SK-N-MC (cell line): Measurements from ENCODE around the gene IGFLR1.

Experiments used
- DNase-seq: peaks from one replicate; pipeline ENCODE4 v3.0.0-alpha.2; 2011; ENCODE audit warnings: low read depth, low spot score
- H3K27ac ChIP-seq: fragments of 200-600 bp; sonication (generic); 2 replicates; pipeline ENCODE4 v1.5.1; 2016; ENCODE audit warnings: mixed run types
- H3K36me3 ChIP-seq: fragments of 200-600 bp; sonication (generic); 2 replicates; pipeline ENCODE4 v1.6.1; 2017; ENCODE audit warnings: antibody characterized with exemption, low read length, mixed read lengths; ENCODE audit not compliant: insufficient read depth
- H3K4me3 ChIP-seq: fragments of 200-600 bp; sonication (generic); 2 replicates; pipeline ENCODE4 v1.5.1; 2016
- H3K9ac ChIP-seq: fragments of 200-600 bp; sonication (generic); 2 replicates; pipeline ENCODE4 v1.8.0; 2017; ENCODE audit warnings: mixed run types, mixed read lengths; ENCODE audit not compliant: insufficient read length
- H3K9me3 ChIP-seq: fragments of 200-600 bp; sonication (generic); 2 replicates; pipeline ENCODE4 v1.6.1; 2017; ENCODE audit warnings: low read depth, mild to moderate bottlenecking, antibody characterized with exemption, low read length, moderate library complexity, mixed read lengths
- EZH2 ChIP-seq: fragments of 200-600 bp; sonication (generic); IDR thresholded peaks from one replicate; pipeline ENCODE4 v1.6.1; 2017; ENCODE audit warnings: antibody characterized with exemption
- FOXP2 ChIP-seq: optimal IDR thresholded peaks from 2 replicates; pipeline ENCODE3; 2011; ENCODE audit warnings: mild to moderate bottlenecking, moderate library complexity; ENCODE audit not compliant: insufficient read depth; ENCODE audit errors: extremely low read length, control extremely low read depth
- POLR2AphosphoS5 ChIP-seq: IDR thresholded peaks from 2 replicates; pipeline ENCODE4 v1.6.1; 2012; ENCODE audit warnings: mild to moderate bottlenecking, low read depth, low read length, borderline replicate concordance

IGFLR1 gene

GRCh38 chr19:35739275-35740107 lies 2.8 kb downstream of the IGFLR1 start:
- H3K36me3 ChIP-seq, result peaks cover 33% of the 10 kb centered on the region; the same call in 1 of the 2 replicates
- no peak overlapping the region for H3K9ac ChIP-seq
- no peaks in the 10 kb centered on the region for H3K9me3 ChIP-seq
- no peak overlapping the region for H3K27ac ChIP-seq
- DNase-seq, result no peak
- TF ChIP-seq EZH2 (no peak), POLR2AphosphoS5 (peak; percentile 15; the same call in 1 of the 2 replicates)
- peak overlapping the region; percentile 86 for H3K4me3 ChIP-seq

DNA sequence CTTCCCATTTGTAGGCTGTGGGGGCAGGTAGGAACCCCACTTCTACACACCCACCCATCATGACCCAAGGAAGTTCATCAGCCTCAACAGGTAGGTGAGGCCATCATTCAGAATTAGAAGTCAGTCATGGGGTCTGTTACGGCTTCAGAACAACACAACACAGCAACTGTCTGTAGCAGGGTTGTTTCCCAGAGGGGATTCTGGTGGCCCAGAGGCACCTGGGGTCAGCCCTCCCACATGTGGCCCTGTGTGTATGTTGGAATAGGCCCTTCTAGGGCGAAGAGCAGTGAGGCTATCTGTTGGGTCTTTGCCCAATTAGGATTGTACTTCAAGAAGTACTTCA lies 3.4 kb downstream of the IGFLR1 start:
- peaks cover 33% of the 10 kb centered on the region; the same call in 1 of the 2 replicates for H3K36me3 ChIP-seq
- TF ChIP-seq EZH2 (no peak), POLR2AphosphoS5 (no peak), FOXP2 (no peak)
- H3K9ac ChIP-seq, result no peak overlapping the region
- DNase-seq, result no peak
- H3K9me3 ChIP-seq, result no peaks in the 10 kb centered on the region
- no peak overlapping the region for H3K27ac ChIP-seq
- no peak overlapping the region for H3K4me3 ChIP-seq

DNA sequence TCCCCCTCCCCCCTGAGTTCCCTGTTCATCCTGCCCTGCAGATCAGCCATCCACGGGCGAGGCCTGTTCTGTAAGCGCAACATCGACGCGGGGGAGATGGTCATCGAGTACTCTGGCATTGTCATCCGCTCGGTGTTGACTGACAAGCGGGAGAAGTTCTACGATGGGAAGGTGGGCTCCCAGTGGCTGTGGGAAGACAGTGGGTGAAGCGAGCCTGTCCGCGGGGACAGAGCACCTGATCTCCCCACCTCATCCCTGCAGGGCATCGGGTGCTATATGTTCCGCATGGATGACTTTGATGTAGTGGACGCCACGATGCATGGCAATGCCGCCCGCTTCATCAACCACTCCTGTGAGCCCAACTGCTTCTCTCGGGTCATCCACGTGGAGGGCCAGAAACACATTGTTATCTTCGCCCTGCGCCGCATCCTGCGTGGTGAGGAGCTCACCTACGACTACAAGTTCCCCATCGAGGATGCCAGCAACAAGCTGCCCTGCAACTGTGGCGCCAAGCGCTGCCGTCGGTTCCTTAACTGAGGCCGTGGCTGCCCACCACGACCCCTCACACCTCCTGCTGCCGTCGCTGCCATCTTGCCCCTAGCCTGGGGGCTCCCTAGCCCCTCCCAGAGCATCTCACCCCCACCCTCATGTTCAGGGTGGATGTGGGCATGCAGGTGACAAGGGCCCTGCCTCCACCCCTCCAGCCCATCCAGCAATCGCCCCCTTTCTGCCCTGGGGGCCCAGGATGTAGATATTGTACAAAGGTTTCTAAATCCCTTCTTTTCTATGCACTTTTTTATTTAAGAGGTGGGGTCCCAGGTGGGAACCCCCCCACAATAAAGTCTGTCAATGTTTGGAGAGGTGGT lies 4.0 kb downstream of the IGFLR1 start:
- Histone ChIP-seq H3K9ac (no peak overlapping the region), H3K27ac (no peak overlapping the region), H3K36me3 (peaks cover 32% of the 10 kb centered on the region; the same call in 1 of the 2 replicates), H3K4me3 (no peak overlapping the region), H3K9me3 (no peaks in the 10 kb centered on the region)
- TF ChIP-seq POLR2AphosphoS5 (no peak), EZH2 (no peak), FOXP2 (no peak)
- DNase-seq, result no peak

GRCh38 chr19:35736913-35737886 lies 5.1 kb downstream of the IGFLR1 start:
- DNase-seq, result no peak
- TF ChIP-seq EZH2, result no peak
- no peak for TF ChIP-seq POLR2AphosphoS5
- no peak for TF ChIP-seq FOXP2
- Histone ChIP-seq H3K4me3 (no peak overlapping the region), H3K36me3 (peaks cover 37% of the 10 kb centered on the region; the same call in 1 of the 2 replicates), H3K9ac (no peak overlapping the region), H3K9me3 (no peaks in the 10 kb centered on the region), H3K27ac (no peak overlapping the region)

- no peak for DNase-seq
Observed at GRCh38 chr19:35734889-35735288, 7.4 kb downstream of the IGFLR1 start.

GRCh38 chr19:35734273-35734672 lies 8.0 kb downstream of the IGFLR1 start:
- no peaks in the 10 kb centered on the region for H3K9me3 ChIP-seq
- H3K9ac ChIP-seq, result no peak overlapping the region
- H3K27ac ChIP-seq, result no peak overlapping the region
- TF ChIP-seq POLR2AphosphoS5 (no peak), EZH2 (no peak), FOXP2 (no peak)
- H3K4me3 ChIP-seq, result no peak overlapping the region
- no peak for DNase-seq
- peaks cover 57% of the 10 kb centered on the region; the same call in 1 of the 2 replicates for H3K36me3 ChIP-seq

More at GRCh38 chr19:35734889-35735288, 7.4 kb downstream of the IGFLR1 start:
- no peaks in the 10 kb centered on the region for H3K9me3 ChIP-seq
- no peak overlapping the region for H3K4me3 ChIP-seq
- H3K36me3 ChIP-seq, result peaks cover 51% of the 10 kb centered on the region; the same call in 1 of the 2 replicates
- no peak overlapping the region for H3K9ac ChIP-seq
- no peak overlapping the region for H3K27ac ChIP-seq
- TF ChIP-seq POLR2AphosphoS5 (no peak), EZH2 (no peak), FOXP2 (no peak)

DNA sequence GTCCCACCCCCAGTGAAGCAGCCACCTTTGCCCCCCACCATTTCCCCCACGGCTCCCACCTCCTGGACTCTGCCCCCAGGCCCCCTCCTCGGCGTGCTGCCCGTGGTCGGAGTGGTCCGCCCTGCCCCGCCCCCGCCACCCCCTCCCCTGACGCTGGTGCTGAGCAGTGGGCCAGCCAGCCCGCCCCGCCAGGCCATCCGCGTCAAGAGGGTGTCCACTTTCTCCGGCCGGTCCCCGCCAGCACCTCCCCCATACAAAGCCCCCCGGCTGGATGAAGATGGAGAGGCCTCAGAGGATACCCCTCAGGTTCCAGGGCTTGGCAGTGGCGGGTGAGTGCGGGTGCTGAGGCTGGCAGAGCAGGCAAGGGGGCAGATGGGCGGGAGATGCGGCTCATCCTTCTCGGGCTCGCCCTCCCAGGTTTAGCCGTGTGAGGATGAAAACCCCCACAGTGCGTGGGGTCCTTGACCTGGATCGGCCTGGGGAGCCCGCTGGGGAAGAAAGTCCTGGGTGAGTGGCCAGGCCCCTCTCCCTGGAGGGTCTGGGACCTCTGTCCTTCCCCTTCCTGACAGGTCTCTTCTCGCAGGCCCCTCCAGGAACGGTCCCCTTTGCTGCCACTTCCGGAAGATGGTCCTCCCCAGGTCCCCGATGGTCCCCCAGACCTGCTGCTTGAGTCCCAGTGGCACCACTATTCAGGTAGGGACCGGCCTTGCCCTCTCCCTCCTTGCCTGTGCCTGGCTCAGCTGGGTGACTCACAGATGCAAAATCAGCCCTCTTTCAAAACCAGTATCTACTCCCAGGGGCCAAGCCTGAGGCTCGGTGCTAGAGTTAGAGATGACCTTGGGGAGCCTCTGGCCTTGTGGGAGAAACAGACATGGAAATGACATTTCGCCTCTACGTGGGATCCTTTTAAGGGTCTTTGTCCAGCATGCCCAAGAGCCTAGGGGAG lies 8.8 kb downstream of the IGFLR1 start:
- TF ChIP-seq FOXP2, result no peak
- no peak for TF ChIP-seq EZH2
- no peak for TF ChIP-seq POLR2AphosphoS5
- Histone ChIP-seq H3K9ac (no peak overlapping the region), H3K4me3 (no peak overlapping the region), H3K9me3 (no peaks in the 10 kb centered on the region), H3K36me3 (peaks cover 60% of the 10 kb centered on the region; the same call in 1 of the 2 replicates), H3K27ac (no peak overlapping the region)
- no peak for DNase-seq
